ENCODE results near the gene KRT38.
"Not testable (repeated sequence)": the region's sequence is repeated elsewhere in the genome, so short reads cannot be mapped to it uniquely, and the experiment has no call there.

Gene KRT38

GRCh38 chr17:41424111-41424635 lies 16.6 kb downstream of the KRT38 start, which contains the start of gene KRT37:
KRT37 (minus strand) TSS chr17:41424585; CDS start chr17:41424523, 62 bp downstream.
- FAIRE-seq (no peak), DNase-seq (ENCODE audit: insufficient read length, low spot score) (no peak)
- no peak for TF ChIP-seq CTCF (IDR thresholded peaks at IDR 0.05; ENCODE audit: insufficient read depth, missing control alignments)

- FAIRE-seq; DNase-seq (ENCODE audit: insufficient read length, low spot score): not testable (repeated sequence)
These were observed 18.2 kb downstream of the KRT38 start for GRCh38 chr17:41422586-41422985.

GRCh38 chr17:41421617-41422016 lies 19.2 kb downstream of the KRT38 start:
- DNase-seq (ENCODE audit: insufficient read length, low spot score) (no peak), FAIRE-seq (no peak)
- no peak for TF ChIP-seq CTCF (IDR thresholded peaks at IDR 0.05; ENCODE audit: insufficient read depth, missing control alignments)

GRCh38 chr17:41421116-41421515 lies 19.7 kb downstream of the KRT38 start:
- FAIRE-seq (no peak), DNase-seq (ENCODE audit: insufficient read length, low spot score) (no peak)
- no peak for TF ChIP-seq CTCF (IDR thresholded peaks at IDR 0.05; ENCODE audit: insufficient read depth, missing control alignments)

- DNase-seq (ENCODE audit: insufficient read length, low spot score) (no peak), FAIRE-seq (no peak)
- no peak for TF ChIP-seq CTCF (IDR thresholded peaks at IDR 0.05; ENCODE audit: insufficient read depth, missing control alignments)
These were observed 20.6 kb downstream of the KRT38 start for GRCh38 chr17:41420134-41420533.

GRCh38 chr17:41419716-41420115 lies 21.1 kb downstream of the KRT38 start:
- no peak for FAIRE-seq
- TF ChIP-seq CTCF (IDR thresholded peaks at IDR 0.05; ENCODE audit: insufficient read depth, missing control alignments): no peak
- no peak for DNase-seq (ENCODE audit: insufficient read length, low spot score)

GRCh38 chr17:41418116-41418860 lies 22.5 kb downstream of the KRT38 start:
- TF ChIP-seq CTCF (IDR thresholded peaks at IDR 0.05; ENCODE audit: insufficient read depth, missing control alignments): no peak
- DNase-seq (ENCODE audit: insufficient read length, low spot score): no peak
- no peak for FAIRE-seq

All from D721Med (cell line).